CD4-positive, alpha-beta T cell treated with Interleukin-6 for 4 hours (primary cell): ENCODE data around the gene DSCAML1.

Source experiments
- DNase-seq: peaks from one replicate; pipeline ENCODE4 v3.0.0-alpha.2; 2020; ENCODE audit warnings: mixed read lengths

DSCAML1 gene

GRCh38 chr11:117573326-117573725 is 223.7 kb downstream of the DSCAML1 start:
- no peak for DNase-seq

GRCh38 chr11:117572671-117573070 is 224.3 kb downstream of the DSCAML1 start:
- DNase-seq: no peak

- DNase-seq: no peak
Observed at GRCh38 chr11:117572129-117572528, 224.9 kb downstream of the DSCAML1 start.

GRCh38 chr11:117570701-117571100 is 226.3 kb downstream of the DSCAML1 start:
- no peak for DNase-seq

GRCh38 chr11:117569911-117570310 is 227.1 kb downstream of the DSCAML1 start:
- DNase-seq: no peak

GRCh38 chr11:117565709-117566108 is 231.3 kb downstream of the DSCAML1 start:
- no peak for DNase-seq

GRCh38 chr11:117564321-117564720 is 232.7 kb downstream of the DSCAML1 start:
- DNase-seq: no peak

- no peak for DNase-seq
Observed at GRCh38 chr11:117563556-117563955, 233.5 kb downstream of the DSCAML1 start.

- DNase-seq: no peak
Observed at GRCh38 chr11:117562136-117562535, 234.9 kb downstream of the DSCAML1 start.

- DNase-seq: no peak
Observed at GRCh38 chr11:117560780-117561530, 236.1 kb downstream of the DSCAML1 start.

- DNase-seq: no peak
Observed at GRCh38 chr11:117559698-117560097, 237.3 kb downstream of the DSCAML1 start.

- no peak for DNase-seq
Observed at GRCh38 chr11:117557361-117557760, 239.7 kb downstream of the DSCAML1 start.

- DNase-seq: no peak
Observed at GRCh38 chr11:117554601-117555333, 242.2 kb downstream of the DSCAML1 start.

GRCh38 chr11:117552626-117553025 is 244.4 kb downstream of the DSCAML1 start:
- no peak for DNase-seq

GRCh38 chr11:117551761-117552343 is 245.2 kb downstream of the DSCAML1 start:
- DNase-seq: no peak

GRCh38 chr11:117550466-117550865 is 246.6 kb downstream of the DSCAML1 start:
- no peak for DNase-seq

GRCh38 chr11:117549417-117549816 is 247.6 kb downstream of the DSCAML1 start:
- no peak for DNase-seq

GRCh38 chr11:117548876-117549275 is 248.1 kb downstream of the DSCAML1 start:
- no peak for DNase-seq

GRCh38 chr11:117547946-117548345 is 249.1 kb downstream of the DSCAML1 start:
- no peak for DNase-seq

GRCh38 chr11:117547195-117547850 is 249.7 kb downstream of the DSCAML1 start:
- DNase-seq: no peak

GRCh38 chr11:117546431-117547194 is 250.4 kb downstream of the DSCAML1 start:
- no peak for DNase-seq

GRCh38 chr11:117545706-117546105 is 251.3 kb downstream of the DSCAML1 start:
- no peak for DNase-seq
